ENCODE results near the gene RAB29. TPM values are rescaled to one million over a fixed set of nuclear protein-coding genes. Genes with fewer than 3 reads are reported as not detected.

Gene RAB29
- polyA plus RNA-seq, 3 donors: 23.2 to 32.2 (median 31.5) TPM

DNA sequence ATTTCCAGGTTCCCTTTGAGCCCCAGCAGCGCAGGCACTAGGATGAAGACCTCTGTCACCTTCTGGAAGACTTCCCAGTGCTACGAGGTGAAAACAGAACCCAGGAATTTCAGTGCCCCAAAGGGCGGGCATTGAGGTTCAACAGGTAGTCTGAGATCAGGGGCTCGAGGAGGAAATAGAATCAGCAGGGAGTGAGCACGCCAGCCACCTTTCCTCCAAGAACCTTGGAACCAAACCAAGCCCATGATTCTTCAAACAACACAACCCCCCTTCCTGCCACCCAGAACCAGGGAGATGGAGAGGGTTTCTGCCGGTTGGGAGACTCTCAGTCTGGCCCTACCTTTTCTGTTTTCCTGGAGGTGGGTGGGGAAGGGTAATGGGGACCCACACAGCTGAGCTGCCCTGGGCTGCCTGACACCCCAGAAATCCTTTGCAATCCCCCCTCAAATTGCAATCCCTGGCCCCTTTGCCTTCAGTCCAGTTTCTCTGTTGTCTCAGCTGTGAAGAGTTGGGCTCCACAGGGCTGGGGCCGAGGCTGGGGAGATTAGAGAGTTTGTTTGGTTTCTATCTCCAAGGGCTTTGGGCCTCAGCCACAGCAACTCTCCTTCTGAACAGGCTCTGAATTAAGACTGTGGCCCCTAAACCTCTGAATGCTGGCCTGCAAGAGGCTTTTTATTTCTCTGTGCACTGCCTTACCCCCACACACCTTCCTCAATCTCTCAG lies 25.9 kb upstream of the RAB29 start:
- Histone ChIP-seq H3K9me3 (replicated peaks in 1 of 2; ENCODE audit: control insufficient read depth in 1 of 2, insufficient read depth in 1 of 2, low read length in 2 of 2) (no peaks in the 10 kb centered on the region), H3K27ac (ENCODE audit: low read depth in 1 of 2, low read length in 2 of 2) (no peak overlapping the region), H3K9ac (ENCODE audit: insufficient read depth, low read length, poor library complexity, severe bottlenecking) (no peak overlapping the region), H3K4me3 (replicated peaks in 1 of 3; ENCODE audit: low read depth in 2 of 3, low read length in 3 of 3) (no peak overlapping the region), H4K20me1 (ENCODE audit: insufficient read depth, low read length) (no peaks in the 10 kb centered on the region), H3K36me3 (replicated peaks in 1 of 2; ENCODE audit: control insufficient read depth in 1 of 2, insufficient read depth in 2 of 2, low read length in 2 of 2) (no peaks in the 10 kb centered on the region), H3K27me3 (ENCODE audit: control insufficient read depth in 2 of 2, insufficient read depth in 2 of 2, low read length in 2 of 2) (no peaks in the 10 kb centered on the region), H3K4me1 (ENCODE audit: control insufficient read depth in 1 of 2, insufficient read depth in 2 of 2, low read length in 2 of 2) (no peaks in the 10 kb centered on the region), H3K79me2 (ENCODE audit: insufficient read depth, low read length) (no peaks in the 10 kb centered on the region), H3K4me2 (replicated peaks; ENCODE audit: extremely low read depth, low read length, poor library complexity, severe bottlenecking) (no peak overlapping the region), H2AFZ (ENCODE audit: insufficient read depth, low read depth, low read length, poor library complexity, severe bottlenecking) (no peak overlapping the region)
- H3K4me3 Mint-ChIP-seq: no peak overlapping the region
- no peak overlapping the region for H3K27ac Mint-ChIP-seq
- peaks cover 0 to 13% of the 10 kb centered on the region in 2 donors for H3K36me3 Mint-ChIP-seq
- peaks cover 6% of the 10 kb centered on the region for H3K4me1 Mint-ChIP-seq
- WGBS (ENCODE audit: insufficient coverage): 95% methylated on average over 3 of the region's 7 CpGs
- H3K27me3 Mint-ChIP-seq (ENCODE audit: low read depth in 3 of 3): peaks cover 0 to 2% (median 2%) of the 10 kb centered on the region in 3 donors
- no peak for DNase-seq
- intact Hi-C loops (cut with micrococcal nuclease): no loop called here
- H3K9me3 Mint-ChIP-seq: no peaks in the 10 kb centered on the region
- TF ChIP-seq, protein P1, sequence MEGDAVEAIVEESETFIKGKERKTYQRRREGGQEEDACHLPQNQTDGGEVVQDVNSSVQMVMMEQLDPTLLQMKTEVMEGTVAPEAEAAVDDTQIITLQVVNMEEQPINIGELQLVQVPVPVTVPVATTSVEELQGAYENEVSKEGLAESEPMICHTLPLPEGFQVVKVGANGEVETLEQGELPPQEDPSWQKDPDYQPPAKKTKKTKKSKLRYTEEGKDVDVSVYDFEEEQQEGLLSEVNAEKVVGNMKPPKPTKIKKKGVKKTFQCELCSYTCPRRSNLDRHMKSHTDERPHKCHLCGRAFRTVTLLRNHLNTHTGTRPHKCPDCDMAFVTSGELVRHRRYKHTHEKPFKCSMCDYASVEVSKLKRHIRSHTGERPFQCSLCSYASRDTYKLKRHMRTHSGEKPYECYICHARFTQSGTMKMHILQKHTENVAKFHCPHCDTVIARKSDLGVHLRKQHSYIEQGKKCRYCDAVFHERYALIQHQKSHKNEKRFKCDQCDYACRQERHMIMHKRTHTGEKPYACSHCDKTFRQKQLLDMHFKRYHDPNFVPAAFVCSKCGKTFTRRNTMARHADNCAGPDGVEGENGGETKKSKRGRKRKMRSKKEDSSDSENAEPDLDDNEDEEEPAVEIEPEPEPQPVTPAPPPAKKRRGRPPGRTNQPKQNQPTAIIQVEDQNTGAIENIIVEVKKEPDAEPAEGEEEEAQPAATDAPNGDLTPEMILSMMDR (IDR thresholded peaks at IDR 0.05): no peak

DNA sequence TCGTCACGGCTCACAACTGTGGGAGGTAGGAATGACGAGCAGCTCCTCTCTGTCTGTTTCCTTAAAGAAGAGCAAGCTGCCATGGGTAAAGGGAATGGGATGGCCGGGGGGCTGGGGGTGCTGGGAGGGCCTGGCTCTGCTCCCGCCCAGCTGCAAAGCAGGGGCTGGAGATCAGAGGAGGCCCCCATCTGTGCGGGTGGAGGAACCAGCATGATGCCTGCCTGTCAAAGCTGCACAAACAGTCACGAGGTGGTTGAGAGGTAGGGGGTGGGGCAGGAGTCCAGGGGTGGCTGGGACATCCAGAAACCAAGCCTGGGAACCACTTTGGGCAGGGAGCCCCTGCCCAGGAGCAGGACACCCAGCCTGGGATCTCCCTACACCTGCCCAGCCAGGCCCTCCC lies 25.1 kb upstream of the RAB29 start:
- Mint-ChIP-seq H3K27ac (no peak overlapping the region), H3K4me3 (no peak overlapping the region)

More for the DNA sequence above, 25.1 kb upstream of the RAB29 start:
- Histone ChIP-seq H3K27me3 (ENCODE audit: control insufficient read depth in 2 of 2, insufficient read depth in 2 of 2, low read length in 2 of 2) (no peaks in the 10 kb centered on the region), H3K36me3 (replicated peaks in 1 of 2; ENCODE audit: control insufficient read depth in 1 of 2, insufficient read depth in 2 of 2, low read length in 2 of 2) (no peaks in the 10 kb centered on the region), H3K9me3 (replicated peaks in 1 of 2; ENCODE audit: control insufficient read depth in 1 of 2, insufficient read depth in 1 of 2, low read length in 2 of 2) (no peaks in the 10 kb centered on the region), H3K27ac (ENCODE audit: low read depth in 1 of 2, low read length in 2 of 2) (no peak overlapping the region), H2AFZ (ENCODE audit: insufficient read depth, low read depth, low read length, poor library complexity, severe bottlenecking) (no peak overlapping the region), H3K4me3 (replicated peaks in 1 of 3; ENCODE audit: low read depth in 2 of 3, low read length in 3 of 3) (no peak overlapping the region), H4K20me1 (ENCODE audit: insufficient read depth, low read length) (no peaks in the 10 kb centered on the region), H3K4me1 (ENCODE audit: control insufficient read depth in 1 of 2, insufficient read depth in 2 of 2, low read length in 2 of 2) (no peaks in the 10 kb centered on the region), H3K79me2 (ENCODE audit: insufficient read depth, low read length) (no peaks in the 10 kb centered on the region), H3K4me2 (replicated peaks; ENCODE audit: extremely low read depth, low read length, poor library complexity, severe bottlenecking) (no peak overlapping the region), H3K9ac (ENCODE audit: insufficient read depth, low read length, poor library complexity, severe bottlenecking) (no peak overlapping the region)
- Mint-ChIP-seq H3K27me3 (ENCODE audit: low read depth in 3 of 3) (peaks cover 0 to 2% (median 2%) of the 10 kb centered on the region in 3 donors), H3K9me3 (no peaks in the 10 kb centered on the region), H3K36me3 (peaks cover 0 to 13% of the 10 kb centered on the region in 2 donors), H3K4me1 (no peaks in the 10 kb centered on the region)
- DNase-seq: no peak
- intact Hi-C loops (cut with micrococcal nuclease): no loop called here
- 94% methylated on average over 4 of the region's 7 CpGs for WGBS (ENCODE audit: insufficient coverage)
- TF ChIP-seq, protein P1 (IDR thresholded peaks at IDR 0.05): no peak

Data from CD14-positive monocyte (primary cell).